Measurements from ENCODE around the gene NCS1. TPM values are rescaled to one million over a fixed set of nuclear protein-coding genes. Genes with fewer than 3 reads are reported as not detected.

The NCS1 gene
- total and polyA plus RNA-seq, 2 donors (not counting 1 experiment from before 2014, with no cell fraction given), result 44.9 to 52.0 TPM

DNA sequence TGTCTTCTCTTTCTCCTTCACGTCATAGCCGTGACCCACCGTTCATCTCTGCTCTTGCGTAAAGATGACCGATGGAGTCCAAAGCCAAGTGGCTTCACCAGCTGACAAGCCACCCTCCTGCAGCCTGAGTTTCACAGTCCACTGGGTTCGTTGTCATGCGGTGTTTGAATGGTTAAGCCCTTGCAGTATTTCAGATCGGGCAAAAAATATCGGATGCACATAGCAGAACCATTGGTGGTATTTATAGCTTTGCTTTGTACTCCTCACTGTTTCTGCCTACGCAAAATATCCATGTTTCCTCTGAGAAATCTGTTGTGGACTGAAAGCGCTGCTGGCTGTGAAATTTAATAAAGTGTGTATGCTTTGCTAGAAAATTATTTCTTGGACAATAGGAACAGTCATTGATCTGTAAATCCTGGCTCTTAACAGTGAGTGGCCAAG is 34.5 kb upstream of the NCS1 start:
- H3K4me2 ChIP-seq (ENCODE audit: extremely low read depth, insufficient read depth, low read length), result peak overlapping the region; percentile 41
- H3K36me3 ChIP-seq (ENCODE audit: control insufficient read depth, insufficient read depth, low read length), result peaks cover 3% of the 10 kb centered on the region
- no peak for TF ChIP-seq EZH2 (IDR thresholded peaks at IDR 0.05; ENCODE audit: low read length, missing control alignments)
- TF ChIP-seq, protein P1, sequence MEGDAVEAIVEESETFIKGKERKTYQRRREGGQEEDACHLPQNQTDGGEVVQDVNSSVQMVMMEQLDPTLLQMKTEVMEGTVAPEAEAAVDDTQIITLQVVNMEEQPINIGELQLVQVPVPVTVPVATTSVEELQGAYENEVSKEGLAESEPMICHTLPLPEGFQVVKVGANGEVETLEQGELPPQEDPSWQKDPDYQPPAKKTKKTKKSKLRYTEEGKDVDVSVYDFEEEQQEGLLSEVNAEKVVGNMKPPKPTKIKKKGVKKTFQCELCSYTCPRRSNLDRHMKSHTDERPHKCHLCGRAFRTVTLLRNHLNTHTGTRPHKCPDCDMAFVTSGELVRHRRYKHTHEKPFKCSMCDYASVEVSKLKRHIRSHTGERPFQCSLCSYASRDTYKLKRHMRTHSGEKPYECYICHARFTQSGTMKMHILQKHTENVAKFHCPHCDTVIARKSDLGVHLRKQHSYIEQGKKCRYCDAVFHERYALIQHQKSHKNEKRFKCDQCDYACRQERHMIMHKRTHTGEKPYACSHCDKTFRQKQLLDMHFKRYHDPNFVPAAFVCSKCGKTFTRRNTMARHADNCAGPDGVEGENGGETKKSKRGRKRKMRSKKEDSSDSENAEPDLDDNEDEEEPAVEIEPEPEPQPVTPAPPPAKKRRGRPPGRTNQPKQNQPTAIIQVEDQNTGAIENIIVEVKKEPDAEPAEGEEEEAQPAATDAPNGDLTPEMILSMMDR (conservative IDR thresholded peaks at IDR 0.05 in 1 of 2, IDR thresholded peaks at IDR 0.05 in 1 of 2; ENCODE audit: low read depth in 1 of 2, low read length in 2 of 2), result no peak
- no peaks in the 10 kb centered on the region for H3K27me3 ChIP-seq (ENCODE audit: control insufficient read depth, insufficient read depth, low read length)
- H3K9me3 ChIP-seq (ENCODE audit: control insufficient read depth, insufficient read depth, low read depth, low read length), result no peaks in the 10 kb centered on the region
- H3K4me1 ChIP-seq (ENCODE audit: control insufficient read depth, extremely low read depth, insufficient read depth, low read length), result peaks cover 21% of the 10 kb centered on the region
- peak in 1 of 2 donors; percentile 17 for DNase-seq (ENCODE audit: low read depth in 2 of 2)
- no peaks in the 10 kb centered on the region for H4K20me1 ChIP-seq (ENCODE audit: control insufficient read depth, extremely low read depth, insufficient read depth, low read length)
- H3K27ac ChIP-seq (ENCODE audit: insufficient read depth, low read length), result peak overlapping the region; percentile 82
- no peaks in the 10 kb centered on the region for H3K79me2 ChIP-seq (ENCODE audit: control insufficient read depth, insufficient read depth, low read length)
- no peak overlapping the region for H3K9ac ChIP-seq (ENCODE audit: insufficient read depth, low read length)
- no peak overlapping the region for H2AFZ ChIP-seq (ENCODE audit: low read length)
- H3K4me3 ChIP-seq (replicated peaks in 1 of 4; ENCODE audit: control extremely low read depth in 1 of 4, insufficient read depth in 1 of 4, low read depth in 3 of 4, low read length in 4 of 4), result no peak overlapping the region

DNA sequence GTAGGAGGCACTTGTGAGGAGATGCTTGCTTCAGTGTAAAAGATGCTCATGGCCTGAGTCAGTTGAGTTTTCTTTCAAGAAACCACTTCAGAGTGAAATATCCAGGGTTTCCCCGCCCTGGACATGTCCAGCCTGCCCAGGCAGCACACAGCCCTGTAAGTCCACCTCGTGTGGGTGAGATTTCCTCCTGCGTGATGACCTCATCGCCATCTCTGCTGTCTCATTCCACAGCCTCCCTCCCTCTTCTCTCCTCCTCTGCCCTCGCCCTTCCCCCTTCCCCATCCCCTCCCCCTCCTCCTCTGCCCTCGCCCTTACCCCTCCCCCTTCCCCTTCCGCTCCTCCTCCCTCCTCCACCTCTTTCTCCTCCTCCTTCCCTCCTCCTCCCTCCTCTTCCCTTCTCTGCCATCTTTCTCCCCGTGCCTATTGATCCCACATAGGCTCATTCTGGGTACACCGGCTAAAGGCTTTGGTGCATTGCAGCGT is 34.0 kb upstream of the NCS1 start:
- H3K9ac ChIP-seq (ENCODE audit: insufficient read depth, low read length), result no peak overlapping the region
- H2AFZ ChIP-seq (ENCODE audit: low read length), result no peak overlapping the region

DNA sequence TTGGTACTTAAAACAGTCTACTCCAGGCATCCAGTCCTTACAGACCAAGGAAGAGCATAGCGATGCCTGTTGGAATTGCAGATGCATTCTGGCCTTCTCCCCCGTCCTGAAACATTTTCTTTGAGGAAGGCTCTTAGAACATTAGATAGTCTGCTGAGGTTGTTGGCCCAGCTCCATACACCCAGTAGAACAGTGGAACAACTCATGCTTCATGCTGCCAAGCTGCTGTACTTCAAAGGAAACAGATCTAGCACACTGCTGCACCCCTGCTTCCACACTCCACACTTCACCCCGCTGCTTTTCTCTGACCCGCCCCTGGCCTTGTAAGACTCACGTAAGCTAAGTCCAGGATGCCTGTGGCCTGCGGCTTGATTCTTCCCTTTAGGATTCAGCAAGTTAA is 33.4 kb upstream of the NCS1 start:
- H3K9me3 ChIP-seq (ENCODE audit: control insufficient read depth, insufficient read depth, low read depth, low read length), result no peaks in the 10 kb centered on the region
- peaks cover 21% of the 10 kb centered on the region for H3K4me1 ChIP-seq (ENCODE audit: control insufficient read depth, extremely low read depth, insufficient read depth, low read length)
- H3K4me2 ChIP-seq (ENCODE audit: extremely low read depth, insufficient read depth, low read length), result peak overlapping the region; percentile 72
- TF ChIP-seq, protein P1 (conservative IDR thresholded peaks at IDR 0.05 in 1 of 2, IDR thresholded peaks at IDR 0.05 in 1 of 2; ENCODE audit: low read depth in 1 of 2, low read length in 2 of 2), result no peak
- no peak for TF ChIP-seq EZH2 (IDR thresholded peaks at IDR 0.05; ENCODE audit: low read length, missing control alignments)
- no peak overlapping the region for H3K4me3 ChIP-seq (replicated peaks in 1 of 4; ENCODE audit: control extremely low read depth in 1 of 4, insufficient read depth in 1 of 4, low read depth in 3 of 4, low read length in 4 of 4)
- no peak overlapping the region for H3K9ac ChIP-seq (ENCODE audit: insufficient read depth, low read length)
- H4K20me1 ChIP-seq (ENCODE audit: control insufficient read depth, extremely low read depth, insufficient read depth, low read length), result no peaks in the 10 kb centered on the region
- H2AFZ ChIP-seq (ENCODE audit: low read length), result no peak overlapping the region
- H3K36me3 ChIP-seq (ENCODE audit: control insufficient read depth, insufficient read depth, low read length), result peaks cover 3% of the 10 kb centered on the region
- H3K27ac ChIP-seq (ENCODE audit: insufficient read depth, low read length), result peak overlapping the region; percentile 82
- H3K79me2 ChIP-seq (ENCODE audit: control insufficient read depth, insufficient read depth, low read length), result no peaks in the 10 kb centered on the region
- no peaks in the 10 kb centered on the region for H3K27me3 ChIP-seq (ENCODE audit: control insufficient read depth, insufficient read depth, low read length)
- DNase-seq (ENCODE audit: low read depth in 2 of 2), result peak; percentile 96 to 100

More for the DNA sequence above, 34.0 kb upstream of the NCS1 start:
- Histone ChIP-seq H3K4me1 (ENCODE audit: control insufficient read depth, extremely low read depth, insufficient read depth, low read length) (peaks cover 21% of the 10 kb centered on the region), H3K4me2 (ENCODE audit: extremely low read depth, insufficient read depth, low read length) (peak overlapping the region; percentile 72), H4K20me1 (ENCODE audit: control insufficient read depth, extremely low read depth, insufficient read depth, low read length) (no peaks in the 10 kb centered on the region), H3K79me2 (ENCODE audit: control insufficient read depth, insufficient read depth, low read length) (no peaks in the 10 kb centered on the region), H3K4me3 (replicated peaks in 1 of 4; ENCODE audit: control extremely low read depth in 1 of 4, insufficient read depth in 1 of 4, low read depth in 3 of 4, low read length in 4 of 4) (no peak overlapping the region), H3K27me3 (ENCODE audit: control insufficient read depth, insufficient read depth, low read length) (no peaks in the 10 kb centered on the region), H3K9me3 (ENCODE audit: control insufficient read depth, insufficient read depth, low read depth, low read length) (no peaks in the 10 kb centered on the region), H3K27ac (ENCODE audit: insufficient read depth, low read length) (peak overlapping the region; percentile 82), H3K36me3 (ENCODE audit: control insufficient read depth, insufficient read depth, low read length) (peaks cover 3% of the 10 kb centered on the region)
- DNase-seq (ENCODE audit: low read depth in 2 of 2), result peak; percentile 95 to 99
- TF ChIP-seq EZH2 (IDR thresholded peaks at IDR 0.05; ENCODE audit: low read length, missing control alignments), result no peak
- TF ChIP-seq, protein P1 (conservative IDR thresholded peaks at IDR 0.05 in 1 of 2, IDR thresholded peaks at IDR 0.05 in 1 of 2; ENCODE audit: low read depth in 1 of 2, low read length in 2 of 2), result no peak

All from fibroblast of lung (primary cell).